ENCODE data around the gene EML2. TPM values are rescaled to one million over a fixed set of nuclear protein-coding genes. Genes with fewer than 3 reads are reported as not detected.

The EML2 gene
- total RNA-seq, 2 donors from 2014 or later = 25.7 to 60.6 TPM

GRCh38 chr19:45670670-45671453 is 31.7 kb upstream of the EML2 start:
- DNase-seq (peak; percentile 95 to 96 (median 95)), ATAC-seq (peak; percentile 88)
- H3K9me3 ChIP-seq = no peaks in the 10 kb centered on the region
- no peaks in the 10 kb centered on the region for H3K27me3 ChIP-seq
- 16 to 24% methylated on average over 10 to 42 of the region's 42 CpGs for WGBS, 2 donors
- peak overlapping the region; percentile 32 to 81 (median 64) for H3K27ac ChIP-seq
- peaks cover 39% of the 10 kb centered on the region for H3K4me1 ChIP-seq
- H3K36me3 ChIP-seq (replicated peaks in 1 of 2; ENCODE audit: insufficient read depth in 1 of 2, low read depth in 2 of 2) = no peaks in the 10 kb centered on the region
- H3K4me3 ChIP-seq = no peak overlapping the region
- TF ChIP-seq POLR2A (IDR thresholded peaks at IDR 0.05) (peak in 2 of 3 donors; percentile 34 to 46), CTCF (IDR thresholded peaks at IDR 0.05) (no peak)
- intact Hi-C loops (cut with DNase I) = no loop called here

- Histone ChIP-seq H3K4me3 (peak overlapping the region in 1 of 2 donors; percentile 10), H3K36me3 (replicated peaks in 1 of 2; ENCODE audit: insufficient read depth in 1 of 2, low read depth in 2 of 2) (no peaks in the 10 kb centered on the region), H3K4me1 (peaks cover 39% of the 10 kb centered on the region), H3K27ac (peak overlapping the region in 3 of 4 donors; percentile 29 to 69 (median 55)), H3K27me3 (no peaks in the 10 kb centered on the region), H3K9me3 (no peaks in the 10 kb centered on the region)
- intact Hi-C loops (cut with DNase I) = no loop called here
- no peak for TF ChIP-seq POLR2A (IDR thresholded peaks at IDR 0.05)
- no peak for TF ChIP-seq CTCF (IDR thresholded peaks at IDR 0.05)
- no peak for ATAC-seq
- 1% methylated on average over 19 of the region's 19 CpGs for WGBS, 2 donors
- no peak for DNase-seq
Measured at GRCh38 chr19:45668342-45668871, 29.2 kb upstream of the EML2 start.

DNA sequence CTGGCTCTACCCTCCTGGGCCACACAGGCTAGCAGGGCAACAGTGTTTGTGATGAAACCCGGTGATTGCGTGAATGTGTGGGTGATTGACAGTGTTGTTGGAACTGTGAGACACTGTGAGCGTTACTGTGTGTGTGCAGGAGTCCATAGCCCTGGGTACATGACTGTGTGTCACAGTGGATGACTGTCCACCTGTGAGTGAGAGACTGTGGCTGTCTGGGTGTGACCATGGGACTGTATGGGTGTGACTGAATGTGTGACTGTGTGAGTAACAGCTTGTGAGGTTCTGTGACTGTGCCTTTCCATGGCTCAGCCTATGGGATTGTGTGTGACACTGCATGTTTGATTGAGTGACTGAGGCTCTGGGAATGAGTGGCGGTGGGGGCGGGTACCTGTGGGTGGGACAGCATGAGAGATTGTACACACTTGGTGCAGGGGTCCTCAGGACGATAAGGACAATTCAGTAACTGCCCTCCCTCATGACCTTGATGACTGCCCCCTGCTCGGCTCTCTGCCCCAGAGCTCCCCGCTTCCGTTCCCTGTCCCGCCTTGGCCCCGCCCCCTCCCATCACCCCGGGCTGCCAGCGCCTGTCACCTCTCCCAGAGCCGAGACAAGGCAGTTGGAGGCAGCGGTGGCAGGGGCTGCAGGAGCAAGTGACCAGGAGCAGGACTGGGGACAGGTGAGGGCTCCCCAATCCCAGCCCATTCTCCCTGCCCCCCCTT is 28.6 kb upstream of the EML2 start, which contains the start of gene GIPR:
Gene GIPR, plus strand, starts transcription at position 602 of the 722 bp plus-strand sequence. CDS start 1,300 bp downstream, outside the sequence.
- TF ChIP-seq POLR2A (IDR thresholded peaks at IDR 0.05) (peak in 2 of 3 donors; percentile 25 to 36), CTCF (IDR thresholded peaks at IDR 0.05) (no peak)
- H3K4me1 ChIP-seq = peaks cover 39% of the 10 kb centered on the region
- peak within 1 kb of the TSS in 1 of 2 donors; percentile 10 for H3K4me3 ChIP-seq
- DNase-seq (peak; percentile 67 to 77 (median 72)), ATAC-seq (peak; percentile 27)
- H3K36me3 ChIP-seq (replicated peaks in 1 of 2; ENCODE audit: insufficient read depth in 1 of 2, low read depth in 2 of 2) = no peaks in the 10 kb centered on the region
- 6 to 18% methylated on average over 4 to 15 of the region's 15 CpGs for WGBS, 2 donors
- no peaks in the 10 kb centered on the region for H3K27me3 ChIP-seq
- H3K9me3 ChIP-seq = no peaks in the 10 kb centered on the region
- H3K27ac ChIP-seq = peak within 1 kb of the TSS; percentile 4 to 69 (median 42)
- intact Hi-C loops (cut with DNase I) = no loop called here

DNA sequence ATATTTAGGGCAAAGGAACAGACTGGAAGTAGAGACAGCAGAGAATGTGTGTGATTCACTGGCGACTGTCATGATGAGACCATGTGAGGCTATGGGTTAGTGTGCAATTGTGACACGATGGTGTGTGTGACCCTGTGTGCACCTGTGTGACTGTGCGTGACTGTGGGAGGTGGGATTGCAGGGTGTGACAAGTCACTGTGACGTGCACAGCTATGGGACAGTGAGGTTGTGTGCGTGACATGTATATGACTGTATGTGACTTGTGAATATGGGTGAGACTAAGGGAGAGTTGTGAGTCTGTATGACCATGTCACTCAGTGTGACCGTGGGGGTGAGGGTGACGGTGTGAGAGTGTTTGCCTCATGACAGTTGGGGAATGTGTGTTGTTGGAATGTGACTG is 25.4 kb upstream of the EML2 start:
- H3K27me3 ChIP-seq = no peaks in the 10 kb centered on the region
- WGBS, 2 donors = 59 to 76% methylated on average over 6 to 7 of the region's 7 CpGs
- no peak overlapping the region for H3K4me3 ChIP-seq
- H3K36me3 ChIP-seq (replicated peaks in 1 of 2; ENCODE audit: insufficient read depth in 1 of 2, low read depth in 2 of 2) = no peaks in the 10 kb centered on the region
- no peak overlapping the region for H3K27ac ChIP-seq
- no peaks in the 10 kb centered on the region for H3K9me3 ChIP-seq
- intact Hi-C loops (cut with DNase I) = no loop called here
- ATAC-seq = no peak
- DNase-seq = no peak
- peaks cover 23% of the 10 kb centered on the region for H3K4me1 ChIP-seq
- TF ChIP-seq CTCF (IDR thresholded peaks at IDR 0.05) = no peak
- TF ChIP-seq POLR2A (IDR thresholded peaks at IDR 0.05) = no peak
